GM11168 (cell line): ENCODE data around the gene IL6R.

Experiments used
- in situ Hi-C: fragments of 300-500 bp; cut with MboI; formaldehyde crosslinking; loops from one replicate; pipeline ENCODE4 v1.12.0; 2022; ENCODE audit warnings: low sequenced_read_pairs; ENCODE audit not compliant: unreplicated experiment

Gene IL6R

GRCh38 chr1:154471304-154471703, 66.2 kb downstream of the IL6R start:
- in situ Hi-C loops, result no loop called here

DNA sequence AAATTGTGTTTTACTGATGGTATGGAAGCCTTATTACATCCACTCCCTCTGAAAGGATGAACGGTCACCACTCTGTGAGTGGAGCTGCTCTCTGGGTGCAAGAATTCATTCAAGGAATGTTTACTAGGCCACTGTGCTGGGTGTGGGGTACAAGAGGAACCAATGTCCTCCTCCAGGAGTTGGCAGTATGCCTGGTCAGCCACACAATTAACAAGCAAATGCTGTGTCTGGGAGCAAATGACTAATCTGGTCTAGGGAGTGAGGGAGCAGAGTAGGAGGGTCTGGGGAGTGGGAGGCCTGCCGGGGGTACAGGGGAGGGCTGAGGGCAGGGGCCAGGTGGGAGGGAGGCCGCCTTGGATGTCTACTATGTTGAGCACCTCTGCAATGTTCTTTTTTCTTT, 69.7 kb downstream of the IL6R start:
- in situ Hi-C loops, result no loop called here

GRCh38 chr1:154476791-154477190, 71.6 kb downstream of the IL6R start:
- in situ Hi-C loops, result no loop called here

GRCh38 chr1:154478013-154478412, 72.9 kb downstream of the IL6R start:
- in situ Hi-C loops, result no loop called here

GRCh38 chr1:154478639-154479038, 73.5 kb downstream of the IL6R start:
- in situ Hi-C loops, result no loop called here

DNA sequence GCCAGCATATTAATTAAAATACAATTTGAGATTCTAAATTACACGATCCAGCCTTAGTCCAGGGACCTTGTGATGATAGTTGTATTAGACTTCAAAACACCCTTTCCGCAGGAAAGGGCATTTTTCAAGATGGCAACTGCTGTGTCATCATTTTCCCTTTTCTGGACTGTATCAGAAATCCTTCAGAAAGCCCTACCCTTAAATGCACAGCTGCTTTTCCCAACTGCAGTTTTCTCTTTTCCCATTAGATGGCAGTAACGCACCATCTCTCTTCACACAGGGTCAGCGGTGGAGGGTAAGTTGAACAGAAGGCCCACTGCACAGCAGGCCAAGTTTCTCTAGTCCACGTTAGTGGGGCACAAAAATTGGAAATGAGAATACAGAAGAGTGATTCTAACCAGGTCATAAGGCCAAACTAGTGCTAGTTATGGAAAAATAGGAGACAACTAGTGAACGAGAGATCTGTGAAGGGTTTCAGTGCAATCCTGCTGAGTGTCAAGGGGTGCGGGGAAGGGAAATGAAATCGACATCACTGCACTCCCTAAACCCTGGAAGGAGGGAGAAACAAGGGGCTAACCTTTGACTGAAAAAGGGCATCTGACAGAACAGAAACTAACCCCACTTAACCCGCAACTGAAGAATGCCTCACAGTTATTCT, 74.8 kb downstream of the IL6R start:
- in situ Hi-C loops, result no loop called here

- in situ Hi-C loops, result no loop called here
These were observed 75.9 kb downstream of the IL6R start for GRCh38 chr1:154481053-154481452.

- in situ Hi-C loops, result no loop called here
These were observed 79.0 kb downstream of the IL6R start for GRCh38 chr1:154483941-154484803.

- in situ Hi-C loops, result loop anchor here (5.0 kb wide), 1 partner anchor 67 kb away; no protein-coding TSS in a partner anchor
These were observed 80.0 kb downstream of the IL6R start for GRCh38 chr1:154485106-154485505.

DNA sequence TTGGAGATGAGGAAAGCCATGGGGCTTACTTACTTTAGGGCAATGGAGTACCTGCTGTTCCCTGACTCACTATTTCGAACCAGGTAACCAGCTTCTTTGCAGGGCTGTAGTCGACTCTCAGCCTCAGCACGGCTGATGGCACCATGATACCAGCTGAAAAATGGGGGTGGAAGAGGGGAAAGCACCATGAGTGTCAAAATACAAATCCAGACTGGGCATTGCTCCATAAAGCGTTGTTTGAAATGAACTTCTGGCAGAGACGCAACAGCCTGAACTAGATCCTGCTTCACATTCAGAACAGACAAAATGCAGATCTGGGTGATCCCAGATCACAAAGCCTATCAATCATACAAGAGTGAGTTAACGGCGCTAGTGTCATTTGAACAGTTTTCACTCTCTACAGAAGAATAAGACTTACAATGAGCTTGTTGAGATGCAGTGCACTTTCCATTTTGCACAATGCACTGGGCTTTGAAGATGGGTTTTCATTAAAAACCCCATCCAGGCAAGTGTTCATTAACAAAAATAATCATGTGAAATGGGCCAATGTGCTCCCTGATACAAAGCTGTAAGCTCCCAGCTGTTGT, 80.9 kb downstream of the IL6R start:
- in situ Hi-C loops, result loop anchor here (5.0 kb wide), 1 partner anchor 66 kb away; no protein-coding TSS in a partner anchor

DNA sequence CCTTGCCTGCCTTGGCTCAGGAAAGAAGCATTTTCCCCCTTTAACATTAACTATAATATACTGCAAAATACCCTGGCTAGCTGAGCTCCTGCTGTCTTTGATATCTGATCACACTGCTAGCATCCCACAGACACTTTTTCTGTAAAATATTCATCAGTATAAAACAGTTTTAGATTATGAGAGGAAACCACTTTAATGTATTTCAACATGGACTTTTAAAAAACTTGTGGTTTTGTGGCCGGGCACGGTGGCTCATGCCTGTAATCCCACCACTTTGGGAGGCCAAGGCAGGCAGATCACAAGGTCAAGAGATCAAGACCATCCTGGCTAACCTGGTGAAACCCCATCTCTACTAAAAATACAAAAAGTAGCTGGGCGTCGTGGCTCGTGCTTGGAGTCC, 81.6 kb downstream of the IL6R start:
- in situ Hi-C loops, result loop anchor here (5.0 kb wide), 1 partner anchor 66 kb away; no protein-coding TSS in a partner anchor

DNA sequence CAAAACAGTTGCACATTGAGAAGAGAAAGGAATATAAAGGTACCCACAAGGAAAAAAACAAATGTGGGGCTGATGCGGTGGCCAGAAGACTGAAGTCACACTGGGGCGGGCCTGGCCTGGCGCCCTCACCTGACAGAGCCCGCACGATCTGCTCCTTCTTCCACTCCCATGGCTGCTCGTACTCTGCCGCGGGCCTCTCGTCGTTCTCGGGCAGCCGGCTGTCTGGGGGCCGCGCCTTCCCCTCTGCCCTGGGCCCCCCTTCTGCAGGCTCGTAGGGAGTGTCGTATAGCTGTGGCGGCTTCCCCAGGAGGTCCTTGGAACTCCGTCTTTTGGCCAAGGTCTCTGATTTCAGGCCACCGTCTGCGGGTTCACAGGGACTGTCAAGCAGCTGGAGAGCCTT, 83.8 kb downstream of the IL6R start:
- in situ Hi-C loops, result loop anchor here (5.0 kb wide), 1 partner anchor 63 kb away; no protein-coding TSS in a partner anchor

GRCh38 chr1:154489695-154490274, 84.6 kb downstream of the IL6R start:
- in situ Hi-C loops, result loop anchor here (5.0 kb wide), 1 partner anchor 63 kb away; no protein-coding TSS in a partner anchor

GRCh38 chr1:154490317-154490716, 85.2 kb downstream of the IL6R start:
- in situ Hi-C loops, result no loop called here

- in situ Hi-C loops, result no loop called here
These were observed 87.0 kb downstream of the IL6R start for GRCh38 chr1:154492115-154492514.

- in situ Hi-C loops, result no loop called here
These were observed 88.1 kb downstream of the IL6R start for GRCh38 chr1:154493276-154493675.

GRCh38 chr1:154495496-154496273, 90.5 kb downstream of the IL6R start:
- in situ Hi-C loops, result no loop called here

GRCh38 chr1:154496383-154496782, 91.2 kb downstream of the IL6R start:
- in situ Hi-C loops, result no loop called here

DNA sequence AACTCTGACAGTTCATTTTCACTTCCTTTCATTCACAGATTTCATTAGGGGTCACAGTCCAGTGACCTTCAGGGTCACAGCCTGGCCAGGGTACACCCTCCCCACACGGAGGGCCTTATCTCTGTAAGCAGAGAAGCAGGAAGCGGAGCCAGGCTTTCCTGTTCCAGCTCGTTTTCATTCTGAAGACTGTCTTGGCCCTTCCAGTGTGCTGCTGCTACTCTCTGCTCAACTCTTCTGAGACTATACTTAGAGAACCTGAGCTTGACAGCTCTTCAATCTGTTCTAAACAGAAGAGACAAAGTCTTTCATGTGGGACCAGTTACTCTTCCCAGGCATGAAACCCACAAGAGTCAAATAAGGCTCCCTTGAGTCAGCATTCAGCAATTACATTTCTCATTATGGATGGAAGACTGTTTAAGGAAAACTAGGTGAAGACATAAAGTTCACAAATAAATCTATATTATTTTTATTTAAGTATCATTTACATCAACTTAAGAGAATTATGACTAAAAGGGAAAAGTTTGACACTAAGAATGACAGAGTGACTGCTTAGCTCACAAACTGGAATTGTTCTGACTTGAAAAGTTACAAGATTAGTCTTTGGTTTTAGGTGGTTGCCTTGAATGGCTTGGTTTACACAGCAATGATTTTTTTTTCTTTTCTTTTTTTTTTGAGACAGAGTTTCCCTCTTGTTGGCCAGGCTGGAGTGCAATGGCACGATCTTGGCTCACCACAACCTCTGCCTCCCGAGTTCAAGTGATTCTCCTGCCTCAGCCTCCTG, 92.1 kb downstream of the IL6R start:
- in situ Hi-C loops, result no loop called here
